Activated CD4-positive, alpha-beta memory T cell treated with anti-CD3 and anti-CD28 coated beads for 36 hours (primary cell): Measurements from ENCODE around the gene EXOC3L1. TPM values are rescaled to one million over a fixed set of nuclear protein-coding genes. Genes with fewer than 3 reads are reported as not detected.
A peak's percentile ranks its signal among the peaks of the same experiment; 100 is the strongest.

Experiments used
- CTCF ChIA-PET: fragments of 350-600 bp; sonication (Branson Sonifier 250); formaldehyde crosslinking; loops from one replicate; lab custom pipeline; 2021; ENCODE audit warnings: antibody characterized with exemption, inconsistent platforms; lab: Charles Lee
- POLR2A ChIA-PET: fragments of 350-600 bp; sonication (Branson Sonifier 250); formaldehyde crosslinking; loops from one replicate; lab custom pipeline; 2021; ENCODE audit warnings: antibody characterized with exemption; lab: Charles Lee
- DNase-seq: peaks from one replicate; pipeline ENCODE4 v3.0.0-alpha.2; 2020
- H3K27ac Mint-ChIP-seq: one replicate; pipeline ENCODE4 v1.8.0; 2021; ENCODE audit warnings: mixed read lengths
- H3K27me3 Mint-ChIP-seq: one replicate; pipeline ENCODE4 v1.8.0; 2021; ENCODE audit warnings: mixed read lengths
- H3K36me3 Mint-ChIP-seq: one replicate; pipeline ENCODE4 v1.8.0; 2021; ENCODE audit warnings: mixed read lengths
- H3K4me1 Mint-ChIP-seq: one replicate; pipeline ENCODE4 v1.8.0; 2021; ENCODE audit warnings: low read depth, mixed read lengths
- H3K4me3 Mint-ChIP-seq: one replicate; pipeline ENCODE4 v1.8.0; 2021; ENCODE audit warnings: mild to moderate bottlenecking, mixed read lengths
- H3K9me3 Mint-ChIP-seq: one replicate; pipeline ENCODE4 v1.8.0; 2021; ENCODE audit warnings: mixed read lengths
- intact Hi-C: fragments of 100-400 bp; cut with micrococcal nuclease; formaldehyde crosslinking; loops from one replicate; pipeline ENCODE4 v1.15.1; 2023
- total RNA-seq, 2 experiments: library from RNA; stranded (reverse); gene quantifications; one replicate each; pipeline ENCODE4 v1.2.3, GENCODE V29; 2021

Gene EXOC3L1
- total RNA-seq: not detected

DNA sequence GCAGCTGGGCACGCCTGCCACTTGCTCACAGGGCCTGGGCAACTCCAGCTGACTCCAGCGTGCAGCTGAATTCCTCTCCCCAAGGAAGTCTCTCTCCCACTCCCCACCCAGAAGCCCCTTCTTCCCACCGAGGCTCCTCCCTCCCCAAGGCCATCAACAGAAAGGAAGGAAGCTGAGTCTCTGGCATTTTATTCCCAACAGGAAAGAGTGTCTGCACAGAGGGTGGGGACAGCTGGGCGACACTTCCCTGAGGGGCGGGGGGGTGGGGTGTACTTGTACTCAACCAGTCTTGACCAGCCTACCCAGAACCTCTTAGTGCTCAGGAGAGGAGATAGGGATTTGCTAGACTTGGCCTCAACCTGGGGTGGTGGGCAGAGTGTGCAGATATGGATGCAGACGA lies at the start of gene EXOC3L1:
TSS of gene EXOC3L1 (minus strand) at position 96 of the 400 bp plus-strand sequence. CDS start 460 bp downstream, outside the sequence.
- peaks cover 7% of the 10 kb centered on the region for H3K27me3 Mint-ChIP-seq
- peaks cover 10% of the 10 kb centered on the region for H3K36me3 Mint-ChIP-seq
- POLR2A ChIA-PET: no interaction called here
- no peak within 1 kb of the TSS for H3K27ac Mint-ChIP-seq
- CTCF ChIA-PET: interaction anchor here (1.1 to 1.4 kb wide), 4 partner anchors 27 to 237 kb away, joined by 3 to 5 read pairs (median 4); no protein-coding TSS in a partner anchor
- intact Hi-C loops: no loop called here
- no peak for DNase-seq
- peaks cover 37% of the 10 kb centered on the region for H3K4me1 Mint-ChIP-seq
- no peaks in the 10 kb centered on the region for H3K9me3 Mint-ChIP-seq
- no peak within 1 kb of the TSS for H3K4me3 Mint-ChIP-seq

- no peak overlapping the region for H3K27ac Mint-ChIP-seq
- H3K4me3 Mint-ChIP-seq: no peak overlapping the region
- peaks cover 34% of the 10 kb centered on the region for H3K4me1 Mint-ChIP-seq
- CTCF ChIA-PET: interaction anchor here (0.7 to 1.8 kb wide), 5 partner anchors 9 to 221 kb away, joined by 3 to 4 read pairs (median 3); partner anchors contain the start of genes FHOD1 and TMEM208
- DNase-seq: no peak
- H3K36me3 Mint-ChIP-seq: peaks cover 30% of the 10 kb centered on the region
- POLR2A ChIA-PET: no interaction called here
- no peaks in the 10 kb centered on the region for H3K9me3 Mint-ChIP-seq
- H3K27me3 Mint-ChIP-seq: no peaks in the 10 kb centered on the region
- intact Hi-C loops: no loop called here
Observed at GRCh38 chr16:67238806-67239470, 49.0 kb upstream of the EXOC3L1 start.

GRCh38 chr16:67238278-67238575 lies 48.3 kb upstream of the EXOC3L1 start:
- ChIA-PET CTCF (interaction anchor here (0.8 to 1.8 kb wide), 4 partner anchors 8 to 155 kb away, joined by 3 to 4 read pairs (median 4); partner anchors contain the start of genes TMEM208 and TPPP3), POLR2A (interaction anchor here (1.3 kb wide), 1 partner anchor 11 kb away, joined by 4 read pairs; the partner anchor contains the start of gene TMEM208)
- Mint-ChIP-seq H3K36me3 (peaks cover 34% of the 10 kb centered on the region), H3K27me3 (no peaks in the 10 kb centered on the region), H3K4me3 (no peak overlapping the region), H3K4me1 (peaks cover 27% of the 10 kb centered on the region), H3K9me3 (no peaks in the 10 kb centered on the region), H3K27ac (no peak overlapping the region)
- DNase-seq: no peak
- intact Hi-C loops: no loop called here

DNA sequence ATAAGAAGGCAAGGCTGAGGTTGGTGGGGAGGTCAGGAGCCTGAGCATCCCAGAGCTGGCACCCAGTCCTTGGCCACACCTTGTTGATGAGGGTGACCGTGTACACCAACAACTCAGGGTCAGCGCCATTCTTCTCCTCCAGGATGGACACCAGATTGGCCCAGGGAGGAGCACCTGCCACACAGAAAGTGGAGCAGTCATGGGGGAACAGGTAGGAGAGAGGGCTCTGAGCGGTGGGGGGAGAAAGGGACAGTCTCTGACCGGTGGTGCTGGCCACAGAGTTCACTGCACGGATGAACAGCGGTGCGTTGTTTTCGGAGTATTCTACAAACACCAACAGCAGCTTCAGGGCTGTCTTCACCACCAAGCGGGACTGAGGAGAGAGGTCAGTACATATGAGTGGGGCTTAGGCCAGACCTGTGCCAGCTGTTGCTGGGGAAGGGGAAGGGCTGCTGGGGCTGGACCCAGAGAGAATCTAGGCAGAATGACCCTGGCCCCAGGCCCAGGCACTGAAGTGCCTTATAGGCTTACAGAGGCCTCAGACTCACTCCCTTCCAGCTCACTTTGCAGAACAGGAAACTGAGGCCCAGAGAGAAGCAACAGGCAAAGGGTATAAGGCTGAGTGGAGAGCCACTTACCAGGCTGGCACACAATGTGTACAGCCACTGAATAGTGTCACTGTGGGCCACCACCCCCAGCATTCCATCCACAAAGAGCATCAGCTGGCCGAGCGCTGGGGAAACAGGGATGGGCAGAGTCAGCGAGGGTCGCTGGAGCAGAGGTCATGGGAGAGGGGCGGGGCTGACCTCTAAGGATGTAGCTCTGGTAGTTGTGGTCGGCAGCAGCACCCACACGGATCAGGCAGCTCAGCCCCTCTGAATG lies 47.7 kb upstream of the EXOC3L1 start:
- peaks cover 26% of the 10 kb centered on the region for H3K4me1 Mint-ChIP-seq
- ChIA-PET CTCF (interaction anchor here (0.5 to 1.8 kb wide), 5 partner anchors 8 to 228 kb away, joined by 3 to 4 read pairs (median 3); partner anchors contain the start of genes TMEM208 and TPPP3), POLR2A (interaction anchor here (1.3 kb wide), 1 partner anchor 11 kb away, joined by 4 read pairs; the partner anchor contains the start of gene TMEM208)
- no peak for DNase-seq
- no peaks in the 10 kb centered on the region for H3K9me3 Mint-ChIP-seq
- no peaks in the 10 kb centered on the region for H3K27me3 Mint-ChIP-seq
- H3K27ac Mint-ChIP-seq: peak overlapping the region; percentile 21
- no peak overlapping the region for H3K4me3 Mint-ChIP-seq
- peaks cover 36% of the 10 kb centered on the region for H3K36me3 Mint-ChIP-seq
- intact Hi-C loops: no loop called here

DNA sequence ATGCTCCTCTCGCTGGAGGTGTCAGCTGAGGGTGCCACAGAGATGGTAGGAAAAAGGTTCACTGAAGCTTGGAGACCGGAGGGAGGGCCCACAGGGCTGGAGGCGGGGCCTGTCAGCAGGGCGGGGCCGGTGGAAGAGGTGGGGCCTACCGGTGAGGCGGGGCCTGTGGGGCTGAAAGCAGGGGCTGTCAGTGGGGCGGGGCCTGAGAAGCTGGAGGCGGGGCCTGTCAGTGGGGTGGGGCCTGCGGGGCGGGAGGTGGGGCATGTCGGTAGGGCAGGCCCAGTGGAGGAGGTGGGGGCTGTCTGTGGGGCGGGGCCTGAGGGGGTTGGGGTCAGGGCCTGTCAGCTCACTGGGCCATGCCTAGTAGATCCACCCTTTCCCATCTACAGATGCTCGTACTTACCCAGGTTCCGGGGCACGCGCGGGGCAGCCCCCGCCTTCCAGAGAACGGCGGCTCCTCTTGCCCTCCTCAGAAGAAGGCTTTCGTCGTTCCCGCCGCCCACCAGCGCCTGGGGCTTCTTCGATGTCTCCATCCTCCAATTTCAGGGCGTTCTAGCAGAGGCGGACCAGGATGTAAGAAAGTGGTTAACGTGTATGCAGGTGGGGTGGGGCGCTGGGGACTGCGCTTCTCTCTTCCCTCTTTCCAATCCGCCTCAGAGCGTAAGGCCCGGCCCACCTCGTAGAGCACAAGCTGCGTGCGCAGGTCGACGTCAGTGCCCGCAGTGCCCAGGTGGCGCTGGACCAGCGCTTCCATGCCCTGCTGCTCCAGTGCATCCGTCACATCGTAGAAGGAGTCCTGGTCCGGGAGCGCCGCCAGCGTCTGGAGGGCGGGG lies 46.8 kb upstream of the EXOC3L1 start:
- ChIA-PET POLR2A (interaction anchor here (0.5 to 1.9 kb wide), 4 partner anchors 8 to 61 kb away, joined by 4 to 10 read pairs (median 7); partner anchors contain the start of genes FHOD1 and TMEM208), CTCF (interaction anchor here (1.6 to 1.8 kb wide), 4 partner anchors 8 to 10 kb away, joined by 4 to 5 read pairs (median 4); partner anchors contain the start of gene TMEM208)
- DNase-seq: peak; percentile 91
- H3K27ac Mint-ChIP-seq: peak overlapping the region; percentile 98
- intact Hi-C loops: loop anchor here (1.0 kb wide), 2 partner anchors 8 to 9 kb away; partner anchors contain the start of gene TMEM208
- peaks cover 36% of the 10 kb centered on the region for H3K36me3 Mint-ChIP-seq
- H3K4me3 Mint-ChIP-seq: peak overlapping the region; percentile 76
- H3K27me3 Mint-ChIP-seq: no peaks in the 10 kb centered on the region
- peaks cover 21% of the 10 kb centered on the region for H3K4me1 Mint-ChIP-seq
- H3K9me3 Mint-ChIP-seq: no peaks in the 10 kb centered on the region

- intact Hi-C loops: loop anchor here (1.0 kb wide), 2 partner anchors 8 to 9 kb away; partner anchors contain the start of gene TMEM208
Observed at GRCh38 chr16:67235816-67236562, 46.1 kb upstream of the EXOC3L1 start.

DNA sequence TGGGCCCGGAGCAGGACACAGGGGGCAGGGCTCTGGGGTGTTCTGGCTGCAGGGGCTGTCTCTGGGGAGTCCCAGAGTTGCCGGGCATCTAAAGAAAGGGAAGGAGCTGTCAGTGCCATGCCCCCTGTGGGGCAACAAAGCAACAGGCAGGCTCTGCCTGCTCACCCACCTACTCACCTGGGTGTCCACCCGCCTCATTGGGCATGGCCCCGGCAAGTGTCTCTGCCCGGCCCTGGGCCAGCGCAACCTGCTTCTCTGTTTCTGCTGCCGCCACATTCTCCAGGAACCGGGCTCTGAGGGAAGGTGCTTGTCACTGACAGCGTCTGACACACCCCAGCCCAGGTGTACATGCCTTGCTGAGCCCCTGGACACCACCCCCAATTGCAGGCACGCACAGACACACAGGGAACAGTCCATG lies 44.3 kb upstream of the EXOC3L1 start:
- Mint-ChIP-seq H3K27ac (no peak overlapping the region), H3K9me3 (no peaks in the 10 kb centered on the region), H3K36me3 (peaks cover 48% of the 10 kb centered on the region), H3K27me3 (no peaks in the 10 kb centered on the region), H3K4me3 (no peak overlapping the region), H3K4me1 (peaks cover 6% of the 10 kb centered on the region)
- CTCF ChIA-PET: interaction anchor here (0.8 kb wide), 1 partner anchor 36 kb away, joined by 3 read pairs; no protein-coding TSS in a partner anchor
- POLR2A ChIA-PET: interaction anchor here (1.5 kb wide), 1 partner anchor 10 kb away, joined by 4 read pairs; no protein-coding TSS in a partner anchor
- intact Hi-C loops: no loop called here
- no peak for DNase-seq

More at GRCh38 chr16:67235816-67236562, 46.1 kb upstream of the EXOC3L1 start:
- Mint-ChIP-seq H3K27me3 (no peaks in the 10 kb centered on the region), H3K27ac (peak overlapping the region; percentile 98), H3K4me1 (peaks cover 14% of the 10 kb centered on the region), H3K9me3 (no peaks in the 10 kb centered on the region), H3K36me3 (peaks cover 43% of the 10 kb centered on the region), H3K4me3 (peak overlapping the region; percentile 76)
- DNase-seq: peak; percentile 78
- ChIA-PET CTCF (interaction anchor here (1.6 kb wide), 2 partner anchors 8 to 9 kb away, joined by 4 to 5 read pairs; partner anchors contain the start of gene TMEM208), POLR2A (interaction anchor here (0.5 to 1.9 kb wide), 5 partner anchors 9 to 61 kb away, joined by 3 to 10 read pairs (median 6); partner anchors contain the start of genes FHOD1 and TMEM208)

GRCh38 chr16:67233596-67233995 lies 43.7 kb upstream of the EXOC3L1 start:
- Mint-ChIP-seq H3K4me1 (peaks cover 6% of the 10 kb centered on the region), H3K4me3 (no peak overlapping the region), H3K9me3 (no peaks in the 10 kb centered on the region), H3K36me3 (peaks cover 51% of the 10 kb centered on the region), H3K27me3 (no peaks in the 10 kb centered on the region), H3K27ac (no peak overlapping the region)
- CTCF ChIA-PET: interaction anchor here (0.8 kb wide), 1 partner anchor 35 kb away, joined by 3 read pairs; no protein-coding TSS in a partner anchor
- intact Hi-C loops: no loop called here
- POLR2A ChIA-PET: interaction anchor here (0.8 to 1.5 kb wide), 2 partner anchors 10 to 27 kb away, joined by 3 to 4 read pairs; no protein-coding TSS in a partner anchor
- no peak for DNase-seq

DNA sequence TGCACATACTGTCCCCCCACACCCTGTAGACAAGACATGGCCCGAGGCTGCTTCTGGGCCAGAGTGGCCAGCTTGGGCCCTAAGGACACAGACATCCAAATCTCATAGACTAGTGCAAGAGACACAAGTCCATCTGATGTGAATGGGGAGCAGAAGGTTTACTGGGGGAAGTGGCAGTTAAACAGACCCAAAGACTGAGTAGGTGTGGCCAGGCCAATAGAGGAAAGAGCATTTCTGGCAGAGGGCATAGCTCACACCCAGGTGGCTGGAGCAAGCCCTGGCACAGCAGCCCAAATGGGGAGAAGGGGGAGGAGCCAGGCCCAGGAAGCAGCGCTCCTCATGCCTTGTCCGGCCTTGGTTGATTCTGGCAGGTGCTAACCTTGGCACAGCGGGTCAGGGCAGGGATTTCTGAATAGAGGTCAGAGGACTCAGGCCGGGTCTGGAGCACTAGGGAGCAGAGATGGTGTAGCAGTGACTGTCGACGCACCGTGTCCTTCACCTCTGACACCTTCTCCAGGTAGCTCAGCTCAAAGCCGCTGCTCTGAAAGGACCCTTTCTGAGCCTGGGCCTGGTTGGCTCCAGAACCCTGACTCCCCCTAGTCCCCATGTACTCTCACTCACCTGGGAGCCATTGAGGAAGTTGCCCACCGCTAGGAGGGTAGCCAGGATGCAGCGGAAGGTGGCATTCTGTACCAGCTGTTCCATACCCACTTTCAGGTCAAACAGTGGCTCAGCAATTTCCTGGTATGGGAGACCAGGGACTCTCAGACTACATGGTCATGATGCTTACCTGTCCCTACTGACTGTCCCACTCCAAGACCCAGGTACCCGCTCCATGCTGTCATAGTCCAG lies 41.1 kb upstream of the EXOC3L1 start:
- Mint-ChIP-seq H3K27ac (no peak overlapping the region), H3K9me3 (no peaks in the 10 kb centered on the region), H3K4me1 (peaks cover 20% of the 10 kb centered on the region), H3K36me3 (peaks cover 43% of the 10 kb centered on the region), H3K4me3 (no peak overlapping the region), H3K27me3 (no peaks in the 10 kb centered on the region)
- intact Hi-C loops: no loop called here
- no peak for DNase-seq
- ChIA-PET POLR2A (no interaction called here), CTCF (interaction anchor here (0.6 to 1.0 kb wide), 2 partner anchors 28 to 236 kb away, joined by 3 read pairs; no protein-coding TSS in a partner anchor)
